ENCODE data around the gene DUSP2.

GRCh38 chr2:96188821-96189526, 43.7 kb upstream of the DUSP2 start:
- TF ChIP-seq MYC (IDR thresholded peaks at IDR 0.05; ENCODE audit: low read depth, low read length) (no peak), CTCF (IDR thresholded peaks at IDR 0.05; ENCODE audit: low read depth, low read length) (no peak), POLR2A (IDR thresholded peaks at IDR 0.05; ENCODE audit: extremely low read depth, insufficient read length) (no peak)
